HAP-1 (cell line): ENCODE measurements around the gene DGKI.

Experiments
- DNase-seq, 2 experiments: peaks; one replicate each; pipeline ENCODE4 v3.0.0-alpha.2; 2016 to 2020; ENCODE audit warnings: low spot score in 2 of 2
- H3K27me3 ChIP-seq: fragments of 250-450 bp; sonication (Bioruptor Pico); 2 replicates; pipeline ENCODE4 v1.5.1; 2020; ENCODE audit warnings: low read depth, mild to moderate bottlenecking, moderate library complexity
- H3K36me3 ChIP-seq: fragments of 250-450 bp; sonication (Bioruptor Pico); replicated peaks from 2 replicates; pipeline ENCODE4 v1.5.1; 2020; ENCODE audit warnings: mild to moderate bottlenecking
- H3K4me1 ChIP-seq: fragments of 250-450 bp; sonication (Bioruptor Pico); 2 replicates; pipeline ENCODE4 v1.5.1; 2020; ENCODE audit warnings: mild to moderate bottlenecking
- H3K4me3 ChIP-seq: fragments of 250-450 bp; sonication (Bioruptor Pico); 2 replicates; pipeline ENCODE4 v1.5.1; 2020; ENCODE audit warnings: mild to moderate bottlenecking, moderate library complexity
- H3K9me3 ChIP-seq: fragments of 250-450 bp; sonication (Bioruptor Pico); 2 replicates; pipeline ENCODE4 v1.5.1; 2020; ENCODE audit warnings: mild to moderate bottlenecking, moderate library complexity
- in situ Hi-C: fragments of 300-500 bp; cut with MboI; formaldehyde crosslinking; loops from 3 replicates; pipeline ENCODE4 v1.14.3; 2020; ENCODE audit warnings: low sequenced_read_pairs, inconsistent platforms, mixed read lengths

DGKI gene

DNA sequence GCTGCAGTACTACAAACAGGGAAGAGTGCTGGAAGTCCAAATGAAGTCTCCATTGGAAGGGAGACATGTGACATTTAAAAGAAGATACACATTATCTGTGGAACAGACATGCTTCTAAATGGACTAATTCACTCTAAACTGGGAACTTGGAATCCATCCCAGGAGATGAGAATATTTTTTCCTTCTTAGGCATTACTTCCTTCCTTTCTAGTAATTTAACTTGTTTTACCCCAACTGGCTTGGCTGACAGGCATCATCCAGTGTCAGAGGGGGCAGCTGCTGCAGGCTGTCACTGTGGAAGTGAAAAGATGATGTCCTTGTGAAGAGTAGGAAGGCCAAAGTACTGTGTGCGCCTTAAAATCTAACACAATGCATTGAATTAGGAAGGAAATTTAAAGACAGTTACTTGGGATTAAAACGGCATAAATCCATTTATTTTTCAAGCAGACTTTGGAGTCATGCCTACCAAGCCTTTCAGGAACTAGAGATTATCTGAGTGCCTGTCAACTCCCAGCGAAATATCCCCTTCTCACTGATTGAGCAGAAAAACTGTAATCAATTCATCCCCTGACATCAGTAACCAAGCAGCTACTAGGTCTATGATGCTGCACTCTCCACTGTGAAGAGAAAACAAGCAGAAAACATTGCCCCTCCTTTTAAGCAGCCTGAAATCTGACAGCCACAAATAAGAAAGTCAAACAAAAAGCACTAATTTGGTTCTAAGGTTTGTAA is 161.2 kb downstream of the DGKI start:
- no peak for DNase-seq
- Histone ChIP-seq H3K27me3 (peaks cover 13% of the 10 kb centered on the region), H3K4me1 (no peaks in the 10 kb centered on the region), H3K4me3 (no peak overlapping the region), H3K9me3 (no peaks in the 10 kb centered on the region), H3K36me3 (no peaks in the 10 kb centered on the region)
- in situ Hi-C loops: no loop called here

DNA sequence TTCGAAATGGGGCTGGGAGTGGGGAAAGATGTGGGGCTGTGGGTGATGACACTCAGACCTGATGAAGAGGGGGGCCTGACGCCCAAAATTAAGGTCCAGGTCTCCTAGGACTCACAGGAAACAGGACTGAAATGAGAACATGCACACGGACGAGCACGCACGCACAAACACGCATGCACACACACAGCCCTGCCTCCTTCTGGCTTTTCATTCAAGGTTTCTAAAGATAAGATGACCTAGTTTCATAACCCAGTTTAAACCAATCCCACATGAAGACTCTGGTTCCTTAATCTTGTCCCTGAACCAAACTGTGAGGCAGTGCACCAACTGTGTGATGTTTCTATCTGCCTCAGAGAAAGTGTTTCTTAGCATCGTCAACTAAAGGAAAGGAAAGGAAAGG is 162.0 kb downstream of the DGKI start:
- Histone ChIP-seq H3K36me3 (no peaks in the 10 kb centered on the region), H3K4me1 (no peaks in the 10 kb centered on the region), H3K4me3 (no peak overlapping the region), H3K9me3 (no peaks in the 10 kb centered on the region), H3K27me3 (peaks cover 13% of the 10 kb centered on the region)
- in situ Hi-C loops: no loop called here
- DNase-seq: no peak

DNA sequence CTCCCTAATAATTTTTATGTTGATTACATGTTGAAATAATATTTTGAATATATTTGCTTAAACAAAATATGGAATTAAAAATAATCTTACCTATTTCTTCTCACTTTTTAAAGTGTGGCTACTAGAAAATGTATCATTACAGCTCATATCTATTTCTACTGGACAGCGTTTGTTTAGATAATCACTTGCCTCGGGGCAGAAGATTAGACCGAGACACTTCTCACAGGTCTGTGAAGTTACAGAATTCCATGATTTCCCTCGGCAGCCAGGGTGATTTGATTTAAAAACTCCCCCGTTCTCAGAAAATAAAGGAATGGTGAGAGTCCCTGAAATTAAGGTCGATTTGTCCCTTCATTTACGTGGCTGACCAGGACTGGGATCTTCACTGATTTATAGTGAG is 162.5 kb downstream of the DGKI start:
- H3K27me3 ChIP-seq: peaks cover 13% of the 10 kb centered on the region
- no peak overlapping the region for H3K4me3 ChIP-seq
- H3K36me3 ChIP-seq: no peaks in the 10 kb centered on the region
- in situ Hi-C loops: no loop called here
- H3K4me1 ChIP-seq: no peaks in the 10 kb centered on the region
- H3K9me3 ChIP-seq: no peaks in the 10 kb centered on the region
- DNase-seq: no peak

DNA sequence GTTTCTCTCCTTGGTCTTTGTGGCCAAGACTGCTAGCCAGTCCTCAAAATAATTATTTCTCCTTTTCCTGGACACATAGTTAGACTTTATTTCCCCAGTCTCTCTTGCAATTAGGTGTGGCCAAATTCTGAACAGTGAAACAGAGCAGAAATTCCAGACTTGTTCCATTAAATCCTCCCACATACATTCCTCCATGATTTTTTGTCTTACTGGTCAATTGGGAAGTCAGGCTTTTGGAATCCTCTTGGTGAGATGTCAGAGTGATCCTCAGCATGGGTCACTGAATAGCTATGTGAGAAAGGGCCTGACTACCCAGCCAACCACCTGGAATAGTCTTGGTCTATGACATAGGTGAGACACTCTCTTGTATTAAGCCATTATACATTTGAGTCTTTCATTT is 164.2 kb downstream of the DGKI start:
- in situ Hi-C loops: no loop called here
- Histone ChIP-seq H3K36me3 (no peaks in the 10 kb centered on the region), H3K4me3 (no peak overlapping the region), H3K4me1 (no peaks in the 10 kb centered on the region), H3K27me3 (peaks cover 9% of the 10 kb centered on the region), H3K9me3 (no peaks in the 10 kb centered on the region)
- no peak for DNase-seq

DNA sequence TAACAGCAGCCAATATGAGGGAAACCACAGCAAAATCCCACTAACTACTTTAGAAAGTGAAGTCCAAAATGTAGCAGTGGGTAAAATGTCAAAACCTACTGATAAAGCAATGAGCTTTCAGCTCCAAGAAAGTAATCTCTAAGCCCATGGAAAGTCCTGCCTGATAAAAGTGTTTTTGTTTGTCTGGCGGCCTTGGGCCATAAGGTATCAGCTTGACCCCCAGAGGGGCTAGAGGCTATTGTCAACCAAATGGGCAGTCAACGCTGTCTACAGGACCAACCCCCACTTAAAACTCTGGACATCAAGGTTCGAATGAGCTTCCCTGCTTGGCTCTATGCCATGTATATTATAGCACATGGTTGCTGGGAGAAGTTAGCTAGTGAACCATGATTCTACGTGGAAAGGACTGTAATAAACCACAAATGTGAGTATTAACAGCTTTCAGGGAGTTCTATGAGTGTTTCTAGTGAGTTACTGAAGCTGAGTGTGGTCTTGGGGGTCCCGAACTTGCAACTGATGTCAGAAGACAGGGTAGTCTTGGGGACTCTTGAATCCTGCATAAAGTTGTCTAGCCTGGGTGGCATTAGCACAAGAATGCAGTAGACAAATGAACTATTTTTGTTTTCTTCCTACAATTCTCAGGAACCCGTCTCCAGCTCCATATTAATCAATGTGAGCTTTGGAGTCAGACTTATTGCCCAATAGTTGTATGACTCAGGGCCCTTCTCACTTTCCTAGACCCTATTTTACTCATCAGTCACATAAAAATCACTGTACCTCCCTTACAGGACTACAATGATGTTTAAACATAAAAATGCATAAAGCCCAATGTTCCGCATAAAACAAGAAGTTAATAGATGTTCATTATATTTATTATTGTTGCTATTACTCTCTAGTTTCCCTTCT is 164.9 kb downstream of the DGKI start:
- in situ Hi-C loops: no loop called here
- H3K4me1 ChIP-seq: no peaks in the 10 kb centered on the region
- no peak overlapping the region for H3K4me3 ChIP-seq
- DNase-seq: no peak
- H3K36me3 ChIP-seq: no peaks in the 10 kb centered on the region
- peaks cover 9% of the 10 kb centered on the region for H3K27me3 ChIP-seq
- no peaks in the 10 kb centered on the region for H3K9me3 ChIP-seq

DNA sequence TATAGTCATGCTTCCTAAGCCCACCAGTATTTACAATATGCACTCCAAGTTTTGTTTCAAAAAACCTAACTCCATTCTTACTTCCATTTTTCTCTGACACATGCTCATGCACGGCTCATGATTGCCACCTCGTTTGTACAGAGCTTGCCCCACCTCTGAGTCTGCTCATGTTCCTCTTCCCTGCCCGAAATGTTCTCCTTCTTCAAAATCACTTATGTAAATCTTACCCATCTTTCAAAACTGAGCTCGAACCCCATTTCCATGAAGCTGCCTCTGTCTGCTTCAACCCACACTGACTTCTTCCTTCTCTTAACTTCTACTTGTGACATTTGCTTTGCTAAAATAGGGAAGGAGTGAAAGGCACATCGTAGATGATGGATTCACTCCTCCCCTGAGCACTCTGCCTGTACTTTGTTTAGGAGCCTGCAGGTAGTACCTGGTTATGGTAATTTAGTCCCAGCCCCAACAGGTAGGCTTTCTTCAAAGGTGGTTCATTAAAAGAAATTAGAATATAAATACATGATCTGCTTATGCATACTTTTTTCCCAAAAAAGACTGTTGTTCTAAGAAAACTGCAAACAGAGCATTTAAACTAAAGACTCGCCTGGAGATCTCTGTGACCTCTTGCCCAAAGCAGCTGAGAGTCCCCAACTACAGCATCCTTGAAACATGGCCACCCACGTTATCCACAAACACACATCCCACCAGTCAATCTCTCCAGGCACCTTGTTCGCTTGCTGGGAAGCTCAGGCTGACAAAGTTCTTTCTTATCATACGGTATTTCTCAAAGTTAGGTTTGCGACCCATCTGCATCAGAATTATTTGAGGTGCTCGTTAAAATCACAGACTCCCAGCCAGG is 172.0 kb downstream of the DGKI start:
- Histone ChIP-seq H3K4me3 (no peak overlapping the region), H3K9me3 (no peaks in the 10 kb centered on the region), H3K27me3 (peaks cover 33% of the 10 kb centered on the region), H3K4me1 (no peaks in the 10 kb centered on the region), H3K36me3 (no peaks in the 10 kb centered on the region)
- DNase-seq: no peak
- in situ Hi-C loops: loop anchor here (25.0 kb wide), 1 partner anchor 1063 kb away; no protein-coding TSS in a partner anchor

DNA sequence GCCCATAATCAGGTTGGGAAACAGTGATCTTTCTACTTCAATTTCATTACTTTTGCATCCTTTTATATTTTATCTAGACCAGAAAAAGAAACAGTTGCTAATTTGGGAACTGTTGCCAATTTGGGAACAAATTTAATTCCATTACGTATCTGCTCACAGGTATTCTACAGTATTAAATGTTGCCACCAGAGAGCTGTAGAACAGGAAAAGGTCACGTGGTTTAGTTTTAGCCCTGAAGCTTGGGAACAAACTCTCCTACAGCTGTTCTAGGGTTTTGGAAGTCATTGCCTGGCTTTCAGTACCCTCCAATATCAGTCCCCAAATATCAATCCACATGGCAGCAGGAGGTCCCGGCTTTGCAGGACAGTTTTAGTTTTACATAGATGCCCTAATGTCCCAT is 172.7 kb downstream of the DGKI start:
- Histone ChIP-seq H3K9me3 (no peaks in the 10 kb centered on the region), H3K4me3 (no peak overlapping the region), H3K4me1 (no peaks in the 10 kb centered on the region), H3K27me3 (peaks cover 40% of the 10 kb centered on the region), H3K36me3 (no peaks in the 10 kb centered on the region)
- no peak for DNase-seq
- in situ Hi-C loops: loop anchor here (25.0 kb wide), 1 partner anchor 1063 kb away; no protein-coding TSS in a partner anchor

DNA sequence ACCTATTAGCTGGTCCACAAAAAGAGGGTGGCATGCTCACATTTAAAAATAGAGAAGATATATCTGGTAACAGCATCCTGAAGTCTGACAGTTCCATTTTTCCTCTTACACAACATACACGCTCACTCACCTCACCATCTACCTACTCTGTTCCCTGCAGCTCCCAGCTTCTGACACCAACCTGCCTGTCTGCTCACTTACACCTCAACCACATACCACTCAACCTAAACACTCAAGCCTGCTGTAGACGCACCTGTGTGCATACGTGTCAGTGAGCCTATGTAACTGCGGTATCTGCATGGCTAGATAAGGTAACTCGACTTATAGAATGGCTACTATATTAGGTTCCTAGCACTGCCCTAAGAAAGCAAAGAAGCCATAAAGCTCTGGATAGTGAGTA is 174.9 kb downstream of the DGKI start:
- no peaks in the 10 kb centered on the region for H3K9me3 ChIP-seq
- H3K4me1 ChIP-seq: no peaks in the 10 kb centered on the region
- no peak for DNase-seq
- peaks cover 52% of the 10 kb centered on the region for H3K27me3 ChIP-seq
- no peak overlapping the region for H3K4me3 ChIP-seq
- H3K36me3 ChIP-seq: no peaks in the 10 kb centered on the region
- in situ Hi-C loops: loop anchor here (25.0 kb wide), 1 partner anchor 1065 kb away; no protein-coding TSS in a partner anchor

DNA sequence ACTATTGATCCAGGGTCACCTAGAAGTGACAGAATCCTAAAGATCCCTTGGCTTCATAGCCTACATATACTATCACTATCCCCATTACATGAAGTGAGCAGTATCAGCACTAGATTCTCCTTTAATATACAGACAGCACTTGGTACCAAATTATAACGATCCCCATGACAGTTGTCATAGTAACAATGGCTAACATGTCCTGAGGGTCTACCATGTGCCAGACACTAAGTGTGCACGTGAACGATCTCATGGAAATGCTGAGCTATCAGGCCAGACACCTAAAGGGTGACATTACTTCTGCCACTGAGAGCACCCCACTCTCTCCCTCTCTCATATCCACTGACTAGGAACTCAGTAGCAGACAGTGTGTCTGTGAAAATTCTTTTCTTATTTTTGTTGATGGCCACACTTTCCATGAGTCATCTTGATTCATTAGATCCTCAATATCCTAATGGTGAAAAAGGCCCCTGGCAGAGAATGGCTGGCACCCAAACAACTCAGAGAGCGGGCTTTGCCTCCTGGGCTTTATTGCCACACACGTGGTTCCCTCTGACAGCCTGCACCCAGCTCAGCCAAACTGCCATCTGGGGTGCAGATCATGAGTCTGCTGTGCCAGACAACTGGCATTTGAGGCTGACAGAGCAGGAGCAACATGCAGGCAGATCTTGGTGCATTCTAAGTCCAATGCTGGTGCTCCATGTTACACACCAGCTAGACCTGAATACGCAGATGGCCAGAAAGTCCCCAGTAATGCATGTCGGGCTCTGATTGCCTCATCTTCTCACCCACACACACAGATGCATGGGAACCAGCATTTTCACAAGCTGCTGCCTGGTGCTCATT is 176.3 kb downstream of the DGKI start:
- H3K4me3 ChIP-seq: no peak overlapping the region
- peaks cover 43% of the 10 kb centered on the region for H3K27me3 ChIP-seq
- DNase-seq: no peak
- no peaks in the 10 kb centered on the region for H3K4me1 ChIP-seq
- in situ Hi-C loops: loop anchor here (25.0 kb wide), 1 partner anchor 1067 kb away; no protein-coding TSS in a partner anchor
- no peaks in the 10 kb centered on the region for H3K36me3 ChIP-seq
- H3K9me3 ChIP-seq: no peaks in the 10 kb centered on the region

DNA sequence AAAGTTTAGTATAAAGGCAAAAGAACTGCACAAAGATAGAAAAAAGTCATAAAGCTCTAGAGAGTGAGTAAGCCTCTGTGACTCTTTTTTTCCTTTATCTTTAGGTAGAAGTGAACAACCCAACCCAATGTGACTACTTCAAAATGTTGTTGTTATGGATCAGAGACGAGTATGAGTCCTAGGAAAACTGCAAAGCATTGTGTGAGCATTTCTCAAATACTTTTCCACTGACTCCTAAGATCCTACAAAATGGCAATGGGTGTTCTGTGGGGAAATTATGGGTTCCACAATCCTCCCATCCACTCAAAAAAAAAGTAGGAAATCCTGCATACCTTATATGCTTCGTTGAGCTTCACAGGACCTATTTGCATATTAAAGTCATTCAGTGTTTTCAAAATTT is 177.1 kb downstream of the DGKI start:
- no peak for DNase-seq
- H3K9me3 ChIP-seq: no peaks in the 10 kb centered on the region
- no peak overlapping the region for H3K4me3 ChIP-seq
- peaks cover 48% of the 10 kb centered on the region for H3K27me3 ChIP-seq
- no peaks in the 10 kb centered on the region for H3K36me3 ChIP-seq
- in situ Hi-C loops: loop anchor here (25.0 kb wide), 1 partner anchor 1068 kb away; no protein-coding TSS in a partner anchor
- no peaks in the 10 kb centered on the region for H3K4me1 ChIP-seq

DNA sequence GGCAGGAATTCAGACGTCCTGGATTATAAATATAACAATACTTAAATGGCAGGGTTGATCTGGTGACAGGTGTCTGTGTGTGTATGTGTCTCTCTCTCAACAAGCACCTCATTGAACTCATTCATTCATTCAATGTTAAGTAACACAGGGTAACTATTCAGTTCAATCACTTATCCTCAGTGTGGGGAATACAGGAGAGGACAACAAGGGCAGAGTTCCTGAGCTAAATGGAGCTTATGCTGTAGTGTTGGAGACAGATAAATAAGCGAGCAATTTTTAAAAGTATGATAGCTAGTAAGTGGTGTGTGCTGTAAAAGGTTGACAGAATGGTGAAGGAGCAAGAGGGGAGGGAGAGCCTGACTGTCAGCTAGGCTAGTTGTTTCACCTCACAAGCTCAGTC is 178.4 kb downstream of the DGKI start:
- no peak overlapping the region for H3K4me3 ChIP-seq
- peaks cover 49% of the 10 kb centered on the region for H3K27me3 ChIP-seq
- H3K36me3 ChIP-seq: no peaks in the 10 kb centered on the region
- no peak for DNase-seq
- no peaks in the 10 kb centered on the region for H3K4me1 ChIP-seq
- in situ Hi-C loops: loop anchor here (25.0 kb wide), 1 partner anchor 1069 kb away; no protein-coding TSS in a partner anchor
- no peaks in the 10 kb centered on the region for H3K9me3 ChIP-seq

DNA sequence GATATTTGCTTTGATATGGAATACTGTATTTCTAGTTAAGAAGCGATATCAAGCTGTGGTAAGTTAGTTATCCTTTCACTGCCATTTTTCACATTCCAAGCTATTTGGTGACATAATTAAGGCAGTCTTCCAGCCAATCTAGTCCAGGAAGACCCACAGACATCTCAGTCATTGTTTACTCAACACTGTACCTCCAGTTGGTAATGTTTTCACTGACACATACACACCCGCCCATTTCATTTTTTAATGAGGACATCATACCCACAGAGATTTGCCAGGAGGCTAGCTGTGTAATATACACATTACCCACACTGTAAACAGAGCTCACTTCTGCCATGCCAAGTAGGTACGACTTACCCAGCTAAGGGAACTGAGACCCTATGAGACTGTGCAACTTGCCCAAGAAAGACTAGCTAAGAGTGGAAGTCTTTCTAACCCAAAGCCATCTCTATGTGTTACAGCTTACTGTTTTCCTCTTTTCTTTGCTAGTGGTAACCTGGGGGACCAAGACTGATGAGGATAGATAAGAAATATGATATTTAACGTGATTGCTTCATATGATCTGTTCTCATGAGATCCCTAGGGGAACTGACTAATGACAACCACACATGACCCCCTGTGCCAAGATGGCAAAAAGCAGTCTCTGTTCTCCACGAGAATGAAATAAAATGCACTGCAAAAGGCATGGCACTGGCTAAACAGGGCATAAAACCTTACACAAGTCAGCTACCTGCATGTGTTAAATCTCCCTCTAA is 179.0 kb downstream of the DGKI start:
- Histone ChIP-seq H3K36me3 (no peaks in the 10 kb centered on the region), H3K4me1 (no peaks in the 10 kb centered on the region), H3K27me3 (peaks cover 49% of the 10 kb centered on the region), H3K4me3 (no peak overlapping the region), H3K9me3 (no peaks in the 10 kb centered on the region)
- in situ Hi-C loops: loop anchor here (25.0 kb wide), 1 partner anchor 1069 kb away; no protein-coding TSS in a partner anchor
- no peak for DNase-seq
